Hepatocyte (in vitro differentiated cells): ENCODE measurements around the gene SBF2.
"Not testable (repeated sequence)": the region's sequence is repeated elsewhere in the genome, so short reads cannot be mapped to it uniquely, and the experiment has no call there.

Source experiments
- CTCF ChIP-seq: fragments of 200-600 bp; sonication (generic); IDR thresholded peaks from 2 replicates; pipeline ENCODE4 v1.5.1; 2016; ENCODE audit warnings: antibody characterized with exemption, mild to moderate bottlenecking; ENCODE audit not compliant: poor library complexity
- EZH2phosphoT487 ChIP-seq: fragments of 200-600 bp; sonication (generic); IDR thresholded peaks from one replicate; pipeline ENCODE4 v1.6.1; 2018; ENCODE audit warnings: antibody characterized with exemption, mild to moderate bottlenecking, low read depth, moderate library complexity; ENCODE audit not compliant: unreplicated experiment, severe bottlenecking

GRCh38 chr11:9987303-9987702 lies 306.7 kb downstream of the SBF2 start:
- not testable (repeated sequence) for TF ChIP-seq EZH2phosphoT487, CTCF
